ENCODE measurements around the gene ARSJ. TPM values are rescaled to one million over a fixed set of nuclear protein-coding genes. Genes with fewer than 3 reads are reported as not detected.

Gene ARSJ
- total and polyA plus RNA-seq, 2 of the 8 experiments (the other 6 are each of a cell fraction or from before 2014, with no cell fraction given): 1.4 to 6.3 TPM

- H3K23ac ChIP-seq (ENCODE audit: insufficient read length): no peak overlapping the region
- H3K27me3 ChIP-seq (replicated peaks in 1 of 4; ENCODE audit: control insufficient read depth in 3 of 4, extremely low read depth in 1 of 4, insufficient read depth in 3 of 4, low read length in 3 of 4): no peaks in the 10 kb centered on the region
- no peaks in the 10 kb centered on the region for H3K79me2 ChIP-seq (ENCODE audit: control insufficient read depth in 1 of 2, insufficient read depth in 2 of 2, low read length in 2 of 2)
- H3K36me3 ChIP-seq (ENCODE audit: control insufficient read depth in 2 of 4, insufficient read depth in 4 of 4, low read length in 3 of 4): no peaks in the 10 kb centered on the region
- no peak overlapping the region for H2BK120ac ChIP-seq (replicated peaks; ENCODE audit: low read depth, low read length)
- no peaks in the 10 kb centered on the region; a peak in 1 of 7 replicates for H3K4me1 ChIP-seq (replicated peaks in 1 of 4; ENCODE audit: control insufficient read depth in 3 of 4, insufficient read depth in 4 of 4, low read length in 3 of 4)
- DNase-seq (ENCODE audit: low read depth in 1 of 2, low spot score in 2 of 2) (no peak), FAIRE-seq (no peak)
- H4K5ac ChIP-seq (ENCODE audit: insufficient read length, low read depth, low read length): no peak overlapping the region
- no peak overlapping the region for H2AK5ac ChIP-seq (ENCODE audit: low read depth, low read length)
- CTCF ChIA-PET (ENCODE audit: partially characterized antibody): interaction anchor here (1.1 to 1.4 kb wide), 3 partner anchors 124 to 438 kb away, joined by 3 to 4 read pairs (median 3); no protein-coding TSS in a partner anchor
- H3K18ac ChIP-seq (ENCODE audit: extremely low read depth, low read length): no peak overlapping the region
- POLR2A ChIA-PET (ENCODE audit: partially characterized antibody): no interaction called here
- H2BK20ac ChIP-seq (ENCODE audit: low read length): no peak overlapping the region
- H4K8ac ChIP-seq (ENCODE audit: extremely low read depth, insufficient read depth, low read length): no peak overlapping the region
- no peaks in the 10 kb centered on the region for H3K79me1 ChIP-seq (ENCODE audit: low read depth, low read length)
- H3K4ac ChIP-seq (replicated peaks; ENCODE audit: insufficient read length, low read depth, low read length): no peak overlapping the region
- no peak overlapping the region for H4K91ac ChIP-seq (replicated peaks; ENCODE audit: insufficient read length, low read length)
- H3K9me3 ChIP-seq (ENCODE audit: insufficient read depth in 2 of 2, low read depth in 1 of 2, low read length in 1 of 2): no peaks in the 10 kb centered on the region
- no peak overlapping the region for H3K9ac ChIP-seq (replicated peaks in 1 of 4; ENCODE audit: extremely low read depth in 1 of 4, low read depth in 3 of 4, low read length in 3 of 4)
- TF ChIP-seq FOSL1 (IDR thresholded peaks at IDR 0.05; ENCODE audit: insufficient read depth, low read depth, low read length): no peak
- TF ChIP-seq MAFK (IDR thresholded peaks at IDR 0.05; ENCODE audit: low read depth, low read length): no peak
- no peak for TF ChIP-seq USF2 (IDR thresholded peaks at IDR 0.05; ENCODE audit: low read length)
- TF ChIP-seq SIN3A (conservative IDR thresholded peaks at IDR 0.05 in 1 of 2, IDR thresholded peaks at IDR 0.05 in 1 of 2; ENCODE audit: low read depth in 1 of 2, low read length in 2 of 2): no peak
- no peak for TF ChIP-seq TAF7 (optimal IDR thresholded peaks at IDR 0.05; ENCODE audit: borderline replicate concordance, low read depth, low read length)
- no peak for TF ChIP-seq TEAD4 (IDR thresholded peaks at IDR 0.05; ENCODE audit: low read depth, low read length)
- TF ChIP-seq JUND (IDR thresholded peaks at IDR 0.05; ENCODE audit: low read length): no peak
- no peak for TF ChIP-seq NANOG (IDR thresholded peaks at IDR 0.05; ENCODE audit: insufficient read depth, low read depth, low read length, poor library complexity, severe bottlenecking)
- TF ChIP-seq KDM4A (IDR thresholded peaks at IDR 0.05; ENCODE audit: low read depth, low read length, severe bottlenecking): no peak
- TF ChIP-seq SP2 (IDR thresholded peaks at IDR 0.05; ENCODE audit: low read length): no peak
- TF ChIP-seq TBP (IDR thresholded peaks at IDR 0.05; ENCODE audit: low read depth, low read length): no peak
- no peak for TF ChIP-seq BACH1 (IDR thresholded peaks at IDR 0.05; ENCODE audit: low read length)
- no peak overlapping the region for H3K56ac ChIP-seq (replicated peaks; ENCODE audit: insufficient read length, low read depth, low read length)
- H3K27ac ChIP-seq (ENCODE audit: low read depth, low read length): no peak overlapping the region
- WGBS, 2 experiments (ENCODE audit: extremely low coverage in 1 of 2, insufficient coverage in 1 of 2, insufficient read length in 1 of 2, insufficient replicate concordance in 2 of 2, low coverage in 1 of 2, low lambda C conversion rate in 2 of 2, missing lambda C conversion rate in 1 of 2): 95% methylated on average over 1 of the region's 1 CpG; no CpG with 5 or more reads in 1 of the 2 experiments
- H2BK15ac ChIP-seq (ENCODE audit: low read length): no peak overlapping the region
- H2BK12ac ChIP-seq (ENCODE audit: low read depth, low read length): no peak overlapping the region
- no peak overlapping the region for H3K4me3 ChIP-seq (ENCODE audit: extremely low read depth in 1 of 4, insufficient read depth in 2 of 4, low read depth in 3 of 4, low read length in 4 of 4)
- H4K20me1 ChIP-seq (replicated peaks in 1 of 2; ENCODE audit: control insufficient read depth in 1 of 2, insufficient read depth in 2 of 2, low read length in 2 of 2): no peaks in the 10 kb centered on the region
- no peaks in the 10 kb centered on the region for H3K23me2 ChIP-seq (ENCODE audit: low read depth, low read length)
- H2BK5ac ChIP-seq (ENCODE audit: low read depth, low read length): no peak overlapping the region
- H3K14ac ChIP-seq (ENCODE audit: insufficient read length): no peak overlapping the region
- H2AFZ ChIP-seq (ENCODE audit: low read length): no peak overlapping the region
- no peak overlapping the region for H3K4me2 ChIP-seq (ENCODE audit: insufficient read depth in 1 of 2, low read depth in 2 of 2, low read length in 2 of 2)
These were observed 32.0 kb downstream of the ARSJ start for GRCh38 chr4:113947484-113947883.

All from H1 (cell line).